HG02610 (cell line): Measurements from ENCODE around the gene SRSF5.

Experiments used
- ATAC-seq: cut with Tn5 transposase; IDR thresholded peaks from one replicate; pipeline ENCODE4 v1.9.1; 2021; ENCODE audit warnings: mild to moderate bottlenecking, moderate library complexity; ENCODE audit not compliant: unreplicated experiment

SRSF5 gene

GRCh38 chr14:69769623-69770022, 2.7 kb downstream of the SRSF5 start:
- ATAC-seq, result no peak

GRCh38 chr14:69770559-69770958, 3.6 kb downstream of the SRSF5 start:
- ATAC-seq, result no peak

DNA sequence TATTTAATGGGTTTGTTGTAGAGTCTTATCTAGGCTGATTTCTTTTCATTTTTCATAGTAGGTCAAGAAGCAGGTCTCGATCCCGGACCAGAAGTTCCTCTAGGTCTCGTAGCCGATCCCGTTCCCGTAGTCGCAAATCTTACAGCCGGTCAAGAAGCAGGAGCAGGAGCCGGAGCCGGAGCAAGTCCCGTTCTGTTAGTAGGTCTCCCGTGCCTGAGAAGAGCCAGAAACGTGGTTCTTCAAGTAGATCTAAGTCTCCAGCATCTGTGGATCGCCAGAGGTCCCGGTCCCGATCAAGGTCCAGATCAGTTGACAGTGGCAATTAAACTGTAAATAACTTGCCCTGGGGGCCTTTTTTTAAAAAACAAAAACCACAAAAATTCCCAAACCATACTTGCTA, 4.2 kb downstream of the SRSF5 start:
- no peak for ATAC-seq

- no peak for ATAC-seq
Measured at GRCh38 chr14:69772082-69773017, 5.4 kb downstream of the SRSF5 start.

DNA sequence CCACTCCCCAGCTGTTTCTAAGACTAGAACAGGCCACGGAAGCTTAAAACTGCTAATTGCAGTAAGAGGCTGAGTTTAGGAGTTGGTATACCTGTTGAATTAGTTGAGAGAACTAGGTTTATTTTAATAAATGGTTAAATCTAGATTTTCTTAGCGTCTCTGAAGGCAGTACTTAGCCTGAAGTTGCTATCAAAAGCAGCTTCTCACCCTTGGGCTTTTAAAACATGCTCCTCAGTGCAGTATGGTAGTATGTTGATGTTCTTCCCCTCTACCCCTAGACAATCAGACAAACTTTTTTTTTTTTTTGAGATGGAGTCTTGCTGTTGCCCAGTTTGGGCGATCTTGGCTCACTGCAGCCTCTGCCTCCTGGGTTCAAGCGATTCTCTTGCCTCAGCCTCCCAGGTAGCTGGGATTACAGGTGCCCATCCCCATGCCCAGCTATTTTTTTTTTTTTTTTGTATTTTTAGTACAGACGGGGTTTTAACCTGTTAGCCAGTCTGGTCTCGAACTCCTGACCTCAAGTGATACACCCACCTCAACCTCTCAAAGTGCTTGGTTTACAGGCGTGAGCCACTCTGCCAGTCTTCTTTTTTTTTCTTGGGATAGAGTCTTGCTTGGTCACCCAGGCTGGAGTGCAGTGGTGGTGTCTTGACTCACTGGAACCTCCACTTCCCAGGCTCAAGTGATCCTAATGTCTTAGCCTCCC, 6.8 kb downstream of the SRSF5 start:
- no peak for ATAC-seq

- no peak for ATAC-seq
Measured at GRCh38 chr14:69775012-69775411, 8.1 kb downstream of the SRSF5 start.

GRCh38 chr14:69776875-69777453, 10.0 kb downstream of the SRSF5 start:
- no peak for ATAC-seq

- no peak for ATAC-seq
Measured at GRCh38 chr14:69779088-69779487, 12.1 kb downstream of the SRSF5 start.

- no peak for ATAC-seq
Measured at GRCh38 chr14:69780092-69780491, 13.2 kb downstream of the SRSF5 start.

- ATAC-seq, result no peak
Measured at GRCh38 chr14:69780952-69781351, 14.0 kb downstream of the SRSF5 start.

- ATAC-seq, result no peak
Measured at GRCh38 chr14:69784942-69785341, 18.0 kb downstream of the SRSF5 start.

DNA sequence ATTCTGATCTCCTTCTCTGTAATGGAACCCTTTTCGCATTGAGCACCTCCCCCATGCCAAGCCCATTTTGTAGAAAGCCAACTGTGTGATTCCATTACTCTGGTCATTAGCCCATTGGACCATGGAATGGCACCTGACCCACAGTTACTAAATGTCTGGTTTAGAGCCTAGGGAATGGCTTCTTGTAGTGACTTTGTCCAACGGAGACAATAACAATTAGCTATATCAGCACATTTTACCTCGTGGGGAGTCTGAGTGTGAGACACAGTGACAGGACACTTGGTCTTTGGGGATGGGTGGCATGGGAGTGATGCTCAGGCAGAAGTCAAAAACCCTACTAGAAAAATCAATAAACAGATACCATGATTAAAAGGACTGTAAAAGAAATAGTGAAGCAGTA, 19.7 kb downstream of the SRSF5 start:
- ATAC-seq, result no peak

- no peak for ATAC-seq
Measured at GRCh38 chr14:69789118-69789640, 22.2 kb downstream of the SRSF5 start.

GRCh38 chr14:69792887-69793421, 26.0 kb downstream of the SRSF5 start:
- ATAC-seq, result no peak

DNA sequence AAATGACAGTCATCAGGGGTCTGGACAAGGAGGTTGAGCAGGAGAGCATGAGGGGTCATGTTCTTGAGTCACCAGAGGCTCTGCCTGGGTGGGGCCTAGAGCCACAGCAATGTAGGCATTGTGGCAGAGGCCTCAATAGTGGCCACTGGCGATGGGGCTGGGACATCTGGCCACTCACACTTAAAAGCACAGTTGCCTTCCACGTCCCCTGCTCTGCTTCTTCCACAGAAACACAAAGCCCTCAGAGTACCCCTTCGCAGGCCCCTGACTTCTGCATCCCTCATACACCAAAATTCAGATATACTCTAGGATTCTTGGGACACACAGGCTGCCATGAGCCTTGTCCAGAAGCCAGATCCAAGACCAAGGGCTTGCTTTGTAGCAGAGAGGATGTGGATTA, 27.8 kb downstream of the SRSF5 start:
- ATAC-seq, result no peak

DNA sequence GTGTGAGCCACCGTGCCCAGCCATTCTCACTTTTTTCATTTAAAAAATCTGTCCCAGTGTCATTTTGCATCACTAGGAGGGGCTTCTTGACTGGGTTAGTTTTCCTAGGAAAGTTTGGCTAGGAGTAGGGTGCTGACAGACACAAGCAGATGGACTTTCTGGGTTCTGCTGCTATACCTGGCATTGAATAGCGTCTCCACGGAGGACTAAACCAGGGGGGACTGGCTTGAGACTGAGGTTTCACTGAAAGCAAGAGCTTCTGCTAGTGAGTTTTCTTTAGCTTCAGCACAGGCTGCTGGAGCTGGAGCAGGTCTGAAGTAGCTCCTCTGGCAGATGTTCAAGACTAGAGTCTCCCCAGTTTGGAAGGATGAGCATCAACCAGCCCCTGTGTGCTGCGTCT, 28.7 kb downstream of the SRSF5 start:
- no peak for ATAC-seq

- ATAC-seq, result no peak
Measured at GRCh38 chr14:69796797-69797500, 30.0 kb downstream of the SRSF5 start, which contains the start of gene SLC10A1. TSS of gene SLC10A1 (minus strand) at chr14:69797241. CDS start at chr14:69797155, 86 bp downstream.

DNA sequence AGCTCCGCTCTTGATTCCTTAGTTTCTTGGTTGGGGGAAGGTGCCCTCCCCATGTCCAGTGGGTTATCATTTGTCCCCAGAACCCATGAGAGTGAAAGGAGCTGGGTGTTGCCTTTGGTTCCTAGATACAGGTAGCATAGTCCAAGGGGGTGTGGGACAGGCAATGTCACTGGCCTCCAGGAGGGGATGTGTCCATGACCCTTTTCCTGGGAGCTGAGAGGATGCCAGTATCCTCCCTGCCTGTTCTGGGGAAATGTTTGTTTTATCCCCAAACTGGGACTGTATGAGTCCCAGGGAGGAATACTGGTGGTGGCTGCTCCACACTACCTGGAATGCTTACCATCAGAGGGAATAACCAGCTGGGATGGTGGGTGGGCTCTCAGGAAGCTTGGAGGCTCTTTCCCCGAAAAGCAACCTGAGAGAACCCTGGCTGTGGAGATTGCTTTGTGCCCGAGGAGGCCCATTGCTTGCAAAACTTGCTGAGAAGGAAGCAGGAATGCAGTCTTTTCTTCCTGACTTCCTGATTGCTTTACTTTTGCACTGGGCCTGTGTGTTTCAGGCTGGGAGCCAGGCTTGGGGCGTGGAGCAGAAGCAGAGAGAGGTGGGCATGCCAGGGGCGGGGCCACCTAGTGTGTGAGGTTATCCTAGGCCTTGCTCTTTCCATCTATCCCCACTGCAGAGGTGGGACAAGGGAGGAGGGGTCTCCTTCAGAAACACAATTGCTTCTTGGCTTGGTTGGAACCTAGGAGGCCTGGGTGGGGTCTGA, 30.8 kb downstream of the SRSF5 start:
- no peak for ATAC-seq

GRCh38 chr14:69798339-69798735, 31.4 kb downstream of the SRSF5 start:
- no peak for ATAC-seq

GRCh38 chr14:69803753-69804152, 36.8 kb downstream of the SRSF5 start:
- no peak for ATAC-seq
